CD1c-positive myeloid dendritic cell (primary cell): ENCODE results near the gene TOR1AIP1.
A peak's percentile ranks its signal among the peaks of the same experiment; 100 is the strongest.
"Not testable (repeated sequence)": the region's sequence is repeated elsewhere in the genome, so short reads cannot be mapped to it uniquely, and the experiment has no call there.

Experiments used
- DNase-seq: peaks from one replicate; pipeline ENCODE4 v3.0.0-alpha.2; 2016; ENCODE audit errors: extremely low spot score

The TOR1AIP1 gene

GRCh38 chr1:179937668-179938254 is 55.7 kb downstream of the TOR1AIP1 start:
- DNase-seq: no peak

GRCh38 chr1:179938752-179939151 is 56.7 kb downstream of the TOR1AIP1 start:
- DNase-seq: peak; percentile 10

DNA sequence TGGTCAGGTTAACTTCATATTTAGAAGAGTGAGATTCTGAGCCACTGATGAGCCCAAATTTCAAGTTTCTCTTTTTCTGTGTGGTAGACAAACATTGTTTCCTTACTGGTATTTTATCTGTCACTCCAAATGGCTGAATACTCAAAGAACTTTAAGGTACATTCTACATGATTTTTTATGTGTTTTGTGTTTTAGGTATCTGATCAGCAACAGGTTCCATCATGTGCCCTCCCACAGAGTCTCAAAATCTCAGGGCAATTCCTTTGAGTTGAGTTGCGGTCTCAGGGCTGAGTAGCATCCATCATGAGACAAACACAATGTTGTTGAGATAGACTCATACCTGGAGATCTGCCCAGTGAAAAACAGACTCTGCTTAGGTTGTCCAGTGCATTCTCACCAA is 57.9 kb downstream of the TOR1AIP1 start:
- DNase-seq: no peak

- DNase-seq: no peak
These were observed 59.4 kb downstream of the TOR1AIP1 start for GRCh38 chr1:179941454-179941853.

GRCh38 chr1:179950651-179951050 is 68.6 kb downstream of the TOR1AIP1 start:
- peak; percentile 50 for DNase-seq

DNA sequence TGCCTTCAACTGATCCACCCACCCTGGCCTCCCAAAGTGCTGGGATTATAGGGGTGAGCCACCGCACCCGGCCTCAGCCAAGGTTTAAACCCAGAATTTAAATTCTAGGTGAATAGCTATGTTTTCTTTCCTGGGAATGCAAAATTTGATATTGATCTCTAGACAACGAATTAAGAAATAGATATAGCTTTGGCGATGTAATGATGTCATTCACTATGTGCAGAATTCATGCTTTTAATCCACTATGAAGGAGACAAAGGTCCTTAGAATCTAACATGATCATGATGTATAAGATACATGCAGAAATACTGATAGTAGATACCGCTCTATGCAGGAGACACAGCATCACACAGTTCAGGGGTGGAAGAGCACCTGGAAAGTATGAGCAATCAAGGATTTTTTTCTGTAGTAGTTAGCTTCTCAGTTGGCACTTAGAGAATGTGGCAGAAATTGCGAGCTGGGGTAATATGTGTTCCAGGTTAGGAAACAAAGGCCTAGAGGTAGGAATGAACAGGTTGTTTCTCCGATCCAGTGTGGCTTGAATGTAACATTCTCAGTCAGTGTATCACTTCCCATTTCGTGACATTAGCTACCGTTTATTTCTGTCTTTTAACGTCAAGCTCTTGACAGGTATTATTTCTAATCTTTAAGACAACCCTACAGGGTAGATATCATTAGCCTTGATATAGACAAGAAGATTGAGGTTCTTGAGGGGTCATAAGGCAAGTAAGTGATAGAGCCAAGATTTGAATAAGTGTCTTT is 69.5 kb downstream of the TOR1AIP1 start:
- DNase-seq: peak; percentile 54

GRCh38 chr1:179952186-179952585 is 70.1 kb downstream of the TOR1AIP1 start:
- peak; percentile 67 for DNase-seq

DNA sequence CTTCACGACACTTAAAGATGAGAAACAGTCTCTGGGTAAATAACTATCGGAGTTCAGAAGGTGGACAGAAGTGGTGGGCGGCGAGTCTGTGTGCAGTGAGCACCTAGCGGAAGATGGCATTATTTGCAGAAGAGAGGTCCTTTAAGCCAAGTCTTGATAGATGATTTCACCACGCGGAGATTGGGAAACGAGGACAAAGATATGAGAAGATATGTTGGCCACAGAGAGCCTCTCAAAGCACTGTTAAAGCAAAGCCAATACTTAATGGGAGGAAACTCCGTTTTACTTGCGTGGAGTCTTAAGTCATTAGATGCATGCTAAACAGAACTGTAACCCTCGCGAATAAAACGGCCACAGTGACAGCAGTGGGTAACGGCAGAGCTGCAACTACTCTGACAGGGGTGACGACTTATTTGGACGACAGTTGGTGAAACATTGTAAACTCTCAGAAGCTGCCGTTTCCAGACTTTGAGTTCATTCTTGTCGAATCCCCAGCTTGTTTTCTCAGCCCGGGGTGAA is 71.9 kb downstream of the TOR1AIP1 start:
- DNase-seq: peak; percentile 73

- DNase-seq: peak; percentile 98
These were observed 72.6 kb downstream of the TOR1AIP1 start, which contains the start of gene CEP350 for GRCh38 chr1:179954493-179955286. Gene CEP350 (plus strand): TSS chr1:179954810. CDS start chr1:179986182, 31,372 bp downstream.

GRCh38 chr1:179955287-179955680 is 73.2 kb downstream of the TOR1AIP1 start:
- DNase-seq: peak; percentile 67

DNA sequence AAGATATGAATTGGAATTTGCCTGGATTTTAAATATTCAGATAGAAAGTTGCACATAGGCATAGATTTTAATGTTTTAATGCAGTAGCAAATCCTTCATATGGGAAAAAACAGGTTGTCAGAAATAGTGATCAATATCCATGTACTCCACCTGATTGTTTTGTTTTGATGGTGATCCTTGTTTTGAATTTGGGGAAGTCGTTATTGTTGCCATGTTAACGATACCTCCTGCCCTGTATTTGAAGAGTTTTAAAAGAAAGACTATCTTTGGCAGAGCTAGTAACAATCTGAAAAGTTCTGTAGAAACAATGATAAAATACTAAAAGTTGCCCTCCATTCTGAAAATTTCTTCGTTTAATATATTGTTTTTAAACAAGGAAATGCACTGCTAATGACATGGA is 73.6 kb downstream of the TOR1AIP1 start:
- DNase-seq: peak; percentile 26

DNA sequence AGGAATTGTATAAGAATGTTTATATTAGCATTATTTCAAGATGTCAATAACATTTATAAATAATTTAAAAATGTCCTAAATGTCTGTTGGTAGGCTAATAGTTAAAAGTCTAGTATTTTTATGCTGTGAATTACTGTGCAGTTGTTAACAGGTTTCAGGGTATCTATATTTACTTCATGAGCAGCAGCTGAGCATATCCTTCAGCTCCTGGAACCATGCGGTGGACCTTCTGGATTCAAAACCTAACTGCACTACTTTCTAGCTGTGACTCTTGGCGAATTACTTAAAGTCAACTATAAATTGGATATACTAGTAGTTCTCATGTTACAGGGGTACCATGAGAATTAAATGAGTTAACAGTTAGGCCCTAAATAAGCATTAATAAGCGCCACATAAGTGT is 76.3 kb downstream of the TOR1AIP1 start:
- DNase-seq: no peak

- not testable (repeated sequence) for DNase-seq
These were observed 80.1 kb downstream of the TOR1AIP1 start for GRCh38 chr1:179962168-179962567.

GRCh38 chr1:179966551-179966950 is 84.5 kb downstream of the TOR1AIP1 start:
- no peak for DNase-seq

GRCh38 chr1:179968284-179968993 is 86.4 kb downstream of the TOR1AIP1 start:
- no peak for DNase-seq

- no peak for DNase-seq
These were observed 87.2 kb downstream of the TOR1AIP1 start for GRCh38 chr1:179968994-179969919.
